Measurements from ENCODE around the gene C20orf202. TPM values are rescaled to one million over a fixed set of nuclear protein-coding genes. Genes with fewer than 3 reads are reported as not detected.

The C20orf202 gene
- under 1 TPM; 0.25 to 0.26 TPM for total RNA-seq

DNA sequence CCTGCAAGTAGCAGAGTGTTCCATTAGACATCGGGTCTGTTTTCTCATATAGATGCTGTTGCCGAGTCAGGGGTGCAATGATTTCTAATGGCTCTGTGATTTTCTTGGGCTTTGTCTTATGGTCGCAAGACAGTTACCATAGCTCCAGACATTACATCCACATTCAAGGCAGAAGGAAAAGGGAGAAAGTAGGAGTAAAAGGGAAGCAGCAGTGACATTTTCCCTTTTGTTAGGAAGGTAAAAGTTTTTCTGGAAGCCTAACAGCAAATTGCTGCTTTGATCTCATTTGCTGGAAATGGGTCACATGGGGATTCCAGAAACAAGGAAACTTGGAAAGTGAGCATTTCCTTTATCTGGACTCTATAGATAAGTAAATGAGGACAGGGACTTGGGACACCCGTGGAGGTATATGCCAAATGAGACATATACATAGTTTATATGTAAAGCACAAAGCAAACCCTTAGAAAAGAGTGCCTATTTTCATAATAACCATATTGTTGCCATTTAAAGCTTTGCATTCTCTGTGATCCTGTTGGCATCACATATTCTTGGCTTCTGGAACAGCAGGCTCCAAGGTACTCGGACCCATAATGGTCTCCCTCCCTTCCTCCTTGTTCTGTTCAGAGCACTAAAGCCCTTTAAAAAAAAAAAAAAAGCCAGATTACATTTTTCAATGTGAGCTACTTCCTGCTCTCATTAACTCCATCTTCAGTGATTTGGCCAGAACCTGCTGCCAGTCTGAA lies at the start of gene C20orf202:
Gene C20orf202, plus strand, starts transcription at position 693 of the 743 bp plus-strand sequence. CDS start 132 bp downstream, outside the sequence.
- Mint-ChIP-seq H3K9me3 (no peaks in the 10 kb centered on the region), H3K27me3 (no peaks in the 10 kb centered on the region), H3K36me3 (no peaks in the 10 kb centered on the region), H3K4me3 (no peak within 1 kb of the TSS), H3K27ac (no peak within 1 kb of the TSS), H3K4me1 (peaks cover 8% of the 10 kb centered on the region)
- POLR2A ChIA-PET: interaction anchor here (0.6 kb wide), 1 partner anchor 230 kb away, joined by 3 read pairs; no protein-coding TSS in a partner anchor
- DNase-seq (no peak), ATAC-seq (ENCODE audit: low read depth) (no peak)

GRCh38 chr20:1154226-1154625 lies 49.0 kb upstream of the C20orf202 start:
- ATAC-seq (ENCODE audit: low read depth) (no peak), DNase-seq (no peak)
- Mint-ChIP-seq H3K27ac (no peak overlapping the region), H3K27me3 (no peaks in the 10 kb centered on the region), H3K4me1 (peaks cover 15% of the 10 kb centered on the region), H3K36me3 (peaks cover 52% of the 10 kb centered on the region), H3K4me3 (no peak overlapping the region), H3K9me3 (no peaks in the 10 kb centered on the region)
- POLR2A ChIA-PET: no interaction called here

DNA sequence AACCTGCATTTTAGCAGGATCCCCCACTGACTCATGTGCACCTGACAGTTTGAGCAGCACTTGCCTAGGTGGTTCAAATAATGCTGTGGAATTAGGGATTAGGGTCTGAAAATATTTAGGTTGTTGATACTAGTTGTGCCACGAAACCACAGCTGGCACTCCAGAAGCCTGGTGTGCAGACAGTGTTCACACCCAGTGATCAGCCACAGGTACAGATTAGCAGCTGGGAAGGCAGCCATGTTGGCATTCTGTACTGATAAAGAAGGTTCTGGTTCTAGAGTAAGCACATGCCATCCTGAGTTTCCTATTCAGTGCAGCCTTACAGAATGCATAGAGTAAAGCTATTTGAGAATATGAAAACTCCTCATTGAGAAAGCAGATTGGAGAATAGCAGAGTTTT lies 48.6 kb upstream of the C20orf202 start:
- Mint-ChIP-seq H3K9me3 (no peaks in the 10 kb centered on the region), H3K4me3 (no peak overlapping the region), H3K4me1 (peaks cover 15% of the 10 kb centered on the region), H3K27me3 (no peaks in the 10 kb centered on the region), H3K27ac (no peak overlapping the region), H3K36me3 (peaks cover 51% of the 10 kb centered on the region)
- POLR2A ChIA-PET: no interaction called here
- ATAC-seq (ENCODE audit: low read depth): no peak
- no peak for DNase-seq

- POLR2A ChIA-PET: no interaction called here
- H3K4me1 Mint-ChIP-seq: peaks cover 15% of the 10 kb centered on the region
- no peaks in the 10 kb centered on the region for H3K9me3 Mint-ChIP-seq
- no peak for DNase-seq
- H3K36me3 Mint-ChIP-seq: peaks cover 53% of the 10 kb centered on the region
- H3K4me3 Mint-ChIP-seq: no peak overlapping the region
- H3K27me3 Mint-ChIP-seq: no peaks in the 10 kb centered on the region
- no peak overlapping the region for H3K27ac Mint-ChIP-seq
- no peak for ATAC-seq (ENCODE audit: low read depth)
Observed at GRCh38 chr20:1155342-1155741, 47.9 kb upstream of the C20orf202 start.

DNA sequence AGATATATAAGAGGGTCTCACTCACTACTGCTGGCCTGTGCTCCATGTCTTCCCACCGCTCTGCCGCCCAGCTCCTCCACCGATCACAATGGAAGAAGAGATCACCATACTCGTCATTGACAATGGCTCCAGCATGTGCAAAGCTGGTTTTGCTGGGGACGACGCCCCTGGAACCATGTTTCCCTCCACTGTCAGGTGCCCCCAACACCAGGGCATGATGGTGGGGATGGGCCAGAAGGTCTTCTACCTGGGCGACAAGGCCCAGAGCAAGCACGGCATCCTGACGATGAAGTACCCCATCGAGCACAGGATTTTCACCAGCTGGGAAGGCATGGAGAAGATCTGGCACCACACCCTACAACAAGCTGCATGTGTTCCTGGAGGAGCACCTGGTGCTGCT lies 42.8 kb upstream of the C20orf202 start:
- H3K4me1 Mint-ChIP-seq: peaks cover 3% of the 10 kb centered on the region
- no peaks in the 10 kb centered on the region for H3K9me3 Mint-ChIP-seq
- H3K4me3 Mint-ChIP-seq: no peak overlapping the region
- H3K36me3 Mint-ChIP-seq: peaks cover 29% of the 10 kb centered on the region
- H3K27ac Mint-ChIP-seq: no peak overlapping the region
- ATAC-seq (ENCODE audit: low read depth) (no peak), DNase-seq (no peak)
- H3K27me3 Mint-ChIP-seq: no peaks in the 10 kb centered on the region
- POLR2A ChIA-PET: no interaction called here

- POLR2A ChIA-PET: no interaction called here
- H3K27ac Mint-ChIP-seq: no peak overlapping the region
- ATAC-seq (ENCODE audit: low read depth) (no peak), DNase-seq (no peak)
- H3K36me3 Mint-ChIP-seq: peaks cover 28% of the 10 kb centered on the region
- no peak overlapping the region for H3K4me3 Mint-ChIP-seq
- peaks cover 3% of the 10 kb centered on the region for H3K4me1 Mint-ChIP-seq
- no peaks in the 10 kb centered on the region for H3K9me3 Mint-ChIP-seq
- H3K27me3 Mint-ChIP-seq: no peaks in the 10 kb centered on the region
Observed at GRCh38 chr20:1160991-1161390, 42.3 kb upstream of the C20orf202 start.

GRCh38 chr20:1163105-1163504 lies 40.1 kb upstream of the C20orf202 start:
- Mint-ChIP-seq H3K4me1 (no peaks in the 10 kb centered on the region), H3K36me3 (peaks cover 29% of the 10 kb centered on the region), H3K27ac (no peak overlapping the region), H3K4me3 (no peak overlapping the region), H3K9me3 (no peaks in the 10 kb centered on the region), H3K27me3 (no peaks in the 10 kb centered on the region)
- POLR2A ChIA-PET: no interaction called here
- no peak for ATAC-seq (ENCODE audit: low read depth)
- no peak for DNase-seq

- no peaks in the 10 kb centered on the region for H3K27me3 Mint-ChIP-seq
- no peak overlapping the region for H3K4me3 Mint-ChIP-seq
- no peak overlapping the region for H3K27ac Mint-ChIP-seq
- H3K9me3 Mint-ChIP-seq: no peaks in the 10 kb centered on the region
- H3K4me1 Mint-ChIP-seq: no peaks in the 10 kb centered on the region
- DNase-seq (no peak), ATAC-seq (ENCODE audit: low read depth) (no peak)
- H3K36me3 Mint-ChIP-seq: peaks cover 35% of the 10 kb centered on the region
- POLR2A ChIA-PET: no interaction called here
Observed at GRCh38 chr20:1163653-1164052, 39.6 kb upstream of the C20orf202 start.

DNA sequence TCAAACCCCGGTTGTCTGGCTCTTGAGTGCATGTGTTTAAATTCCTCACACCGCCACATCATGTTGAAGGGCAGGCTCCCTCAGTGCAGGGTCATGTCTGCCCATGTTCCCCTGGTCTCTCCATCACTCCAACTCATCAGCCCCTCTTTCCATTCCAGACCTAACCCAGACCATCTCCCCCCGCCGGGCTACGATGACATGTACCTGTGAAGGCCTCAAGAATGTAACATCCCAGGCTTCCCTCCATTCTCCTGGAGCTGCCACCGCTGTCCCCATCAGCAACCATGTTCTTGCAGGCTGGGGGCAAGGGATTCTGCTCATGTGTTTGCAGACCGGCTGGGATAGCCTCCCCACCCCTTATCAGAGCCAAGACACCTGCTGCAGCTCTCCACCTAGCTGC lies 38.4 kb upstream of the C20orf202 start:
- POLR2A ChIA-PET: no interaction called here
- Mint-ChIP-seq H3K9me3 (no peaks in the 10 kb centered on the region), H3K36me3 (peaks cover 36% of the 10 kb centered on the region), H3K4me3 (no peak overlapping the region), H3K4me1 (no peaks in the 10 kb centered on the region), H3K27ac (no peak overlapping the region), H3K27me3 (no peaks in the 10 kb centered on the region)
- DNase-seq: no peak
- no peak for ATAC-seq (ENCODE audit: low read depth)

DNA sequence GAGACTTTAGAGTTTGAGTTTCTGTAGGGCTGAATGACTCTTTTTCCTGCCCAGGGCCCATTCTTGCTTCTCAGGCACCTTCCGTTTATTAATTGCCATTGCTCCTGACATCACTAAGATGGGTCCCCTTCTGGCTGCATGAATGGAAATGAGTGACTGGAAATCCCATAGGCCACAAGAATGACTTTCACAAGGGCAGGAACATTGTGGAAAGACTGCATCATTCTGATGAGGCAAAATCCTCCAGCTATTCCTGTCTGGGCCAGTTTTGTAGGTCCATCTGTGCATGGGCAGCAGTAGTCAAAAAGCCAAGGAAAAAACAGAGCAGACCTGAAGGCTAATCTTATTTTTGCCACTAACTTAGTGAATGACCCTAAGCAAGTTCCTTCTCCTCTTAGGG lies 37.7 kb upstream of the C20orf202 start:
- Mint-ChIP-seq H3K27ac (no peak overlapping the region), H3K4me3 (no peak overlapping the region), H3K27me3 (no peaks in the 10 kb centered on the region), H3K36me3 (peaks cover 36% of the 10 kb centered on the region), H3K9me3 (no peaks in the 10 kb centered on the region), H3K4me1 (no peaks in the 10 kb centered on the region)
- ATAC-seq (ENCODE audit: low read depth) (no peak), DNase-seq (no peak)
- POLR2A ChIA-PET: no interaction called here

DNA sequence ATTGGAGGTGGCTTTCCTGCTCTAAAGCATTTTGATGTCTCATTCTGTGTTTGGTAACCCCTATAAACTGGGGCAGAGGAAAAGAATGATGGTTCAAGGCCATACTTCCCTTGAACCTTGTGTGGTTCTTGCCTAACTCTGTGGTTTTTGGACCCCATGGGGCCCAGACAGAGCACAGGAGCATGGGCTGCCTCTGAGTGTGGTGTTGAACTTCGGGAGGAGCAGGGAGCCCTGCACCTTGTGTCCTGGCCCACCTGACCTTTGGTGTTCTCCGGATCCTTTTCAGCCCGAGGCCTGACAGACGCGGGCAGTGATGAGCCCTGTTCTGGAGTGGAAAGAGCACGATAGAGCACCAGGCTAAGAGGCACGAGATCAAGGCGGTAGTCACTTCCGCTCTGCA lies 37.3 kb upstream of the C20orf202 start:
- ATAC-seq (ENCODE audit: low read depth) (no peak), DNase-seq (no peak)
- Mint-ChIP-seq H3K9me3 (no peaks in the 10 kb centered on the region), H3K4me1 (no peaks in the 10 kb centered on the region), H3K27ac (no peak overlapping the region), H3K36me3 (peaks cover 36% of the 10 kb centered on the region), H3K4me3 (no peak overlapping the region), H3K27me3 (no peaks in the 10 kb centered on the region)
- POLR2A ChIA-PET: no interaction called here

GRCh38 chr20:1166948-1167720 lies 36.1 kb upstream of the C20orf202 start:
- Mint-ChIP-seq H3K4me1 (no peaks in the 10 kb centered on the region), H3K4me3 (no peak overlapping the region), H3K36me3 (peaks cover 36% of the 10 kb centered on the region), H3K27ac (no peak overlapping the region), H3K9me3 (no peaks in the 10 kb centered on the region), H3K27me3 (no peaks in the 10 kb centered on the region)
- DNase-seq (no peak), ATAC-seq (ENCODE audit: low read depth) (no peak)
- POLR2A ChIA-PET: no interaction called here

DNA sequence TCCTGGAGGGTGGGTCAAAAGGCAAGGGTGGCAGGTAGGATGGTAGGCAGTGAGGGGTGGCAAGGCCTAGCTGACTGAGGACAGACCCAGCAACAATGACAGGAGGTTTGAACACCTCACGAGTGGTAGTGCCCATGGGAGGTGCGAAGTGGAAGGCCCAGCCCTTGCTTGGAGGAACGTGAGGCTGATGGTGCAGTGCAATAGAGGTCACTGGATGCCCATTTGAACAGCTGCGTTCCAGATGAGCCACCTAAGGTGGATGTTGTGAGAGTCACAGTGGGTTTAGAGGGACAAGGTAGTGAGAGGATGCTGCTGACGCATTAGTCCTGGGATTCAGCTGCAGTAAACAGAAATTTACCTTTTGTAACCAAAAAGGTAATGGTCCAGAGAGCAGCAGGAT lies 34.0 kb upstream of the C20orf202 start:
- no peaks in the 10 kb centered on the region for H3K9me3 Mint-ChIP-seq

DNA sequence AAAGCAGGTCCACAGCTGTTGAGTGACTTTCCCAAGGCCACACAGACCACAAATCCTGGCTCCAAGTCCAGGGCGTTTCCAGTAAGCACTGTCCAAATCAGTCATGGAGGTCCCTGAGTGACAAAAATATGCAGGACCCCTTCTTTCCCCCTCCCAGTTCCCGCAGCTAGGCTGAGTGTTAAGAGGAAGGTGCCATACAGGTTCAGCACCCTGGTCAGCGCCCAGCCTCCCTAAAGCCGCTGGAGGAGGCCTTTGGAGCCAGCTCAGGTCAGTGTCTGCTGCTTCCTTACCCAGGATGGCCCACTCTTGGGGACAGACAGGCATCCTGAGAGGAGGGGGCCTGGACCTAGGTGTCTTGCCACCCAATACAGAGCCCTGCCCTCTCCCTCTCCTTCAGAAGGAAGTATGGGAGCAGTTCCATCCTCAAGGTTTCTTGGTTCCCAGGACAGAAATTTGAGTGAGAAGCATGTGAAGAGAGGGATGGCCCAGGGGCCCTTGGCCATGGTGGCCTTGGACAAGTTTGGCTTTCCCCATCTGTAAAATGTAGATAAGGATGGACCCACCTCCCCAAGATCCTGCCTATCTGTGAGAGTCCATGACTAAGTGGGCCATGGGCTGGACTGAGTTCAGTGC lies 31.7 kb upstream of the C20orf202 start:
- no peak for ATAC-seq (ENCODE audit: low read depth)
- no peak overlapping the region for H3K4me3 Mint-ChIP-seq
- peak; percentile 51 for DNase-seq
- H3K27me3 Mint-ChIP-seq: no peaks in the 10 kb centered on the region
- no peak overlapping the region for H3K27ac Mint-ChIP-seq
- H3K36me3 Mint-ChIP-seq: peaks cover 26% of the 10 kb centered on the region
- POLR2A ChIA-PET: no interaction called here
- no peaks in the 10 kb centered on the region for H3K9me3 Mint-ChIP-seq
- no peaks in the 10 kb centered on the region for H3K4me1 Mint-ChIP-seq

More for the DNA sequence above, 34.0 kb upstream of the C20orf202 start:
- peaks cover 39% of the 10 kb centered on the region for H3K36me3 Mint-ChIP-seq
- DNase-seq (no peak), ATAC-seq (ENCODE audit: low read depth) (no peak)
- H3K27ac Mint-ChIP-seq: no peak overlapping the region
- H3K4me3 Mint-ChIP-seq: no peak overlapping the region
- H3K4me1 Mint-ChIP-seq: no peaks in the 10 kb centered on the region
- POLR2A ChIA-PET: no interaction called here
- H3K27me3 Mint-ChIP-seq: no peaks in the 10 kb centered on the region
